ENCODE data around the gene THSD8. TPM values are rescaled to one million over a fixed set of nuclear protein-coding genes. Genes with fewer than 3 reads are reported as not detected.

THSD8 gene
- total and polyA plus RNA-seq, 7 experiments from 2014 or later: 0.80 to 18.9 (median 2.1) TPM; not detected in 3

Small RNA genes within 50 kb of the gene (microRNA-seq; reads per million reads assigned to microRNA genes)
- gene MIR5684 (ENCODE audit: borderline microRNAs expressed) (not detected), gene MIR6794 (ENCODE audit: borderline microRNAs expressed) (not detected)

Other genes starting within 250 kb of the THSD8 start
- gene ZNF490, start 191.3 kb upstream of the THSD8 start, total RNA-seq: 10 to 100 TPM; 10.3 to 14.9 (median 11.6) TPM
- 1 to 10 TPM; 4.6 to 5.3 TPM for gene ZNF490, start 191.3 kb upstream of the THSD8 start, polyA plus RNA-seq
- 10 to 100 TPM; 29.1 to 53.3 (median 38.7) TPM for gene ZNF791, start 191.1 kb upstream of the THSD8 start, total RNA-seq
- gene ZNF791, start 191.1 kb upstream of the THSD8 start, polyA plus RNA-seq: 10 to 100 TPM; 12.6 to 13.1 TPM
- gene MAN2B1, start 135.3 kb upstream of the THSD8 start, total RNA-seq: 100 to 1,000 TPM; 105 to 215 (median 138) TPM
- 10 to 100 TPM; 40.6 to 59.5 TPM for gene MAN2B1, start 135.3 kb upstream of the THSD8 start, polyA plus RNA-seq
- gene WDR83, start 135.3 kb upstream of the THSD8 start, total RNA-seq: 10 to 100 TPM in 3 of 5 experiments, 1 to 10 TPM in 2; 7.8 to 18.6 (median 14.7) TPM
- gene WDR83, start 135.3 kb upstream of the THSD8 start, polyA plus RNA-seq: 10 to 100 TPM; 13.9 to 20.6 TPM
- gene DHPS, start 120.2 kb upstream of the THSD8 start, total RNA-seq: 100 to 1,000 TPM; 125 to 223 (median 174) TPM
- gene DHPS, start 120.2 kb upstream of the THSD8 start, polyA plus RNA-seq: 100 to 1,000 TPM; 113 to 124 TPM
- not detected for gene GNG14, start 114.1 kb upstream of the THSD8 start, total RNA-seq
- gene GNG14, start 114.1 kb upstream of the THSD8 start, polyA plus RNA-seq: not detected
- gene FBXW9, start 105.4 kb upstream of the THSD8 start, total RNA-seq: 1 to 10 TPM; 2.5 to 8.6 (median 4.3) TPM
- gene FBXW9, start 105.4 kb upstream of the THSD8 start, polyA plus RNA-seq: 1 to 10 TPM; 4.9 to 8.5 TPM
- gene TNPO2, start 78.1 kb upstream of the THSD8 start, total RNA-seq: 10 to 100 TPM; 53.5 to 78.7 (median 62.5) TPM
- 1 to 10 TPM; 2.0 to 3.8 TPM for gene TNPO2, start 78.1 kb upstream of the THSD8 start, polyA plus RNA-seq
- gene TRIR, start 67.4 kb upstream of the THSD8 start, total RNA-seq: 100 to 1,000 TPM; 175 to 225 (median 192) TPM
- gene TRIR, start 67.4 kb upstream of the THSD8 start, polyA plus RNA-seq: 100 to 1,000 TPM; 177 to 216 TPM
- gene GET3, start 64.6 kb upstream of the THSD8 start, total RNA-seq: 10 to 100 TPM; 22.6 to 60.3 (median 27.0) TPM
- 10 to 100 TPM; 47.1 to 50.4 TPM for gene GET3, start 64.6 kb upstream of the THSD8 start, polyA plus RNA-seq
- not detected for gene BEST2, start 50.3 kb upstream of the THSD8 start, total RNA-seq
- not detected for gene BEST2, start 50.3 kb upstream of the THSD8 start, polyA plus RNA-seq
- gene HOOK2, start 26.5 kb upstream of the THSD8 start, total RNA-seq: 10 to 100 TPM; 16.6 to 37.5 (median 22.3) TPM
- gene HOOK2, start 26.5 kb upstream of the THSD8 start, polyA plus RNA-seq: 1 to 10 TPM; 4.0 to 5.3 TPM
- 1,000 to 10,000 TPM in 2 of 5 experiments, 100 to 1,000 TPM in 3; 107 to 2,198 (median 203) TPM for gene JUNB, start 10.6 kb upstream of the THSD8 start, total RNA-seq
- gene JUNB, start 10.6 kb upstream of the THSD8 start, polyA plus RNA-seq: 1,000 to 10,000 TPM in 1 of 2 donors, 100 to 1,000 TPM in 1; 690 to 1,125 TPM
- 100 to 1,000 TPM in 3 of 5 experiments, 10 to 100 TPM in 2; 75.1 to 297 (median 117) TPM for gene PRDX2, start 269 bp upstream of the THSD8 start, total RNA-seq
- gene PRDX2, start 269 bp upstream of the THSD8 start, polyA plus RNA-seq: 100 to 1,000 TPM; 313 to 359 TPM
- gene RNASEH2A, start 4.5 kb downstream of the THSD8 start, total RNA-seq: 10 to 100 TPM in 2 of 5 experiments, 1 to 10 TPM in 3; 1.6 to 30.9 (median 9.3) TPM
- gene RNASEH2A, start 4.5 kb downstream of the THSD8 start, polyA plus RNA-seq: 10 to 100 TPM; 20.3 to 20.4 TPM
- gene RTBDN, start 32.5 kb downstream of the THSD8 start, total RNA-seq: not detected
- not detected for gene RTBDN, start 32.5 kb downstream of the THSD8 start, polyA plus RNA-seq
- gene MAST1, start 36.4 kb downstream of the THSD8 start, total RNA-seq: under 1 TPM in 4 of 5 experiments, not detected in 1; 0.51 to 0.93 (median 0.71) TPM
- 1 to 10 TPM in 1 of 2 donors, under 1 TPM in 1; 0.70 to 3.5 TPM for gene MAST1, start 36.4 kb downstream of the THSD8 start, polyA plus RNA-seq
- gene DNASE2, start 79.4 kb downstream of the THSD8 start, total RNA-seq: 10 to 100 TPM; 14.2 to 29.9 (median 28.1) TPM
- gene DNASE2, start 79.4 kb downstream of the THSD8 start, polyA plus RNA-seq: 10 to 100 TPM; 43.6 to 52.9 TPM
- gene KLF1, start 85.1 kb downstream of the THSD8 start, total RNA-seq: under 1 TPM in 2 of 5 experiments, not detected in 3; 0.32 to 0.41 TPM
- not detected for gene KLF1, start 85.1 kb downstream of the THSD8 start, polyA plus RNA-seq
- 10 to 100 TPM; 40.1 to 74.2 (median 54.5) TPM for gene GCDH, start 89.1 kb downstream of the THSD8 start, total RNA-seq
- 10 to 100 TPM; 22.0 to 23.2 TPM for gene GCDH, start 89.1 kb downstream of the THSD8 start, polyA plus RNA-seq
- gene SYCE2, start 117.2 kb downstream of the THSD8 start, total RNA-seq: 1 to 10 TPM in 3 of 5 experiments, under 1 TPM in 1, not detected in 1; 0.78 to 3.3 (median 2.3) TPM
- gene SYCE2, start 117.2 kb downstream of the THSD8 start, polyA plus RNA-seq: 1 to 10 TPM in 1 of 2 donors, not detected in 1; 1.4 TPM
- gene FARSA, start 131.6 kb downstream of the THSD8 start, total RNA-seq: 100 to 1,000 TPM in 1 of 5 experiments, 10 to 100 TPM in 4; 25.9 to 109 (median 52.6) TPM
- 10 to 100 TPM; 58.0 to 88.3 TPM for gene FARSA, start 131.6 kb downstream of the THSD8 start, polyA plus RNA-seq
- 1,000 to 10,000 TPM in 1 of 5 experiments, 100 to 1,000 TPM in 4; 449 to 1,130 (median 502) TPM for gene CALR, start 136.5 kb downstream of the THSD8 start, total RNA-seq
- gene CALR, start 136.5 kb downstream of the THSD8 start, polyA plus RNA-seq: 100 to 1,000 TPM; 142 to 155 TPM
- 100 to 1,000 TPM in 2 of 5 experiments, 10 to 100 TPM in 3; 75.0 to 111 (median 96.4) TPM for gene RAD23A, start 143.8 kb downstream of the THSD8 start, total RNA-seq
- gene RAD23A, start 143.8 kb downstream of the THSD8 start, polyA plus RNA-seq: 10 to 100 TPM; 85.5 to 87.2 TPM
- gene GADD45GIP1, start 155.2 kb downstream of the THSD8 start, total RNA-seq: 10 to 100 TPM in 4 of 5 experiments, 1 to 10 TPM in 1; 8.5 to 17.0 (median 13.8) TPM
- 10 to 100 TPM; 58.1 to 60.3 TPM for gene GADD45GIP1, start 155.2 kb downstream of the THSD8 start, polyA plus RNA-seq
- not detected for gene DAND5, start 167.5 kb downstream of the THSD8 start, total RNA-seq
- gene DAND5, start 167.5 kb downstream of the THSD8 start, polyA plus RNA-seq: not detected
- gene NFIX, start 193.4 kb downstream of the THSD8 start, total RNA-seq: 1 to 10 TPM; 2.4 to 7.7 (median 6.3) TPM
- gene NFIX, start 193.4 kb downstream of the THSD8 start, polyA plus RNA-seq: under 1 TPM; 0.41 to 0.77 TPM

Measured in naive thymus-derived CD4-positive, alpha-beta T cell (primary cell).